NB4 (cell line): ENCODE measurements around the gene LRRFIP2.

Experiments
- CTCF ChIP-seq: IDR thresholded peaks from one replicate; pipeline ENCODE4 v1.5.1; 2012; ENCODE audit warnings: low read depth, low read length
- MYC ChIP-seq: IDR thresholded peaks from 2 replicates; pipeline ENCODE4 v1.6.1; 2011; ENCODE audit warnings: low read depth, low read length
- POLR2A ChIP-seq: IDR thresholded peaks from 2 replicates; pipeline ENCODE4 v1.6.1; 2011; ENCODE audit warnings: mild to moderate bottlenecking; ENCODE audit not compliant: insufficient read length; ENCODE audit errors: extremely low read depth

GRCh38 chr3:37117548-37117947 is 56.8 kb downstream of the LRRFIP2 start:
- TF ChIP-seq CTCF = no peak
- no peak for TF ChIP-seq MYC
- TF ChIP-seq POLR2A = no peak
